Kidney epithelial cell (primary cell): Measurements from ENCODE around the gene PKP4. TPM values are rescaled to one million over a fixed set of nuclear protein-coding genes. Genes with fewer than 3 reads are reported as not detected.

Experiments
- DNase-seq: peaks from one replicate; pipeline ENCODE4 v3.0.0-alpha.2; 2010; ENCODE audit warnings: low read depth
- H3K27me3 ChIP-seq: 2 replicates; pipeline ENCODE4 v1.6.0; 2011; ENCODE audit warnings: low read length; ENCODE audit not compliant: control insufficient read depth, insufficient read depth
- H3K36me3 ChIP-seq: 2 replicates; pipeline ENCODE4 v1.5.1; 2011; ENCODE audit warnings: low read length; ENCODE audit not compliant: control insufficient read depth, insufficient read depth
- H3K4me3 ChIP-seq: 2 replicates; pipeline ENCODE4 v1.5.1; 2011; ENCODE audit warnings: low read depth, mild to moderate bottlenecking, control low read depth, low read length
- CTCF ChIP-seq: IDR thresholded peaks from 2 replicates; pipeline ENCODE4 v1.5.1; 2011; ENCODE audit warnings: mild to moderate bottlenecking, moderate library complexity, low read length, control low read depth, inconsistent platforms; ENCODE audit not compliant: insufficient read depth, poor library complexity, severe bottlenecking
- total RNA-seq: library from RNA; depleted of rRNA; stranded (reverse); fragments of >200 nt; gene quantifications from 2 replicates; pipeline ENCODE4 v1.2.3, GENCODE V29; 2015

PKP4 gene
- total RNA-seq, 1 donor from 2014 or later = 29.4 TPM

- TF ChIP-seq CTCF = no peak
- no peaks in the 10 kb centered on the region for H3K27me3 ChIP-seq
- no peak overlapping the region for H3K4me3 ChIP-seq
- DNase-seq = no peak
- H3K36me3 ChIP-seq = no peaks in the 10 kb centered on the region
Observed at GRCh38 chr2:158495175-158495574, 38.4 kb downstream of the PKP4 start.

- no peak for DNase-seq
- Histone ChIP-seq H3K27me3 (no peaks in the 10 kb centered on the region), H3K36me3 (no peaks in the 10 kb centered on the region), H3K4me3 (no peak overlapping the region)
- TF ChIP-seq CTCF = no peak
Observed at GRCh38 chr2:158496986-158497385, 40.2 kb downstream of the PKP4 start.

GRCh38 chr2:158497486-158497885 lies 40.7 kb downstream of the PKP4 start:
- no peaks in the 10 kb centered on the region for H3K27me3 ChIP-seq
- no peak for TF ChIP-seq CTCF
- no peak overlapping the region for H3K4me3 ChIP-seq
- DNase-seq = no peak
- no peaks in the 10 kb centered on the region for H3K36me3 ChIP-seq

- DNase-seq = no peak
- no peak for TF ChIP-seq CTCF
- no peaks in the 10 kb centered on the region for H3K27me3 ChIP-seq
Observed at GRCh38 chr2:158498043-158498748, 41.4 kb downstream of the PKP4 start.

GRCh38 chr2:158498749-158499136 lies 42.0 kb downstream of the PKP4 start:
- H3K4me3 ChIP-seq = no peak overlapping the region
- H3K36me3 ChIP-seq = no peaks in the 10 kb centered on the region
- no peak for TF ChIP-seq CTCF
- no peak for DNase-seq
- no peaks in the 10 kb centered on the region for H3K27me3 ChIP-seq

More at GRCh38 chr2:158498043-158498748, 41.4 kb downstream of the PKP4 start:
- no peak overlapping the region for H3K4me3 ChIP-seq
- no peaks in the 10 kb centered on the region for H3K36me3 ChIP-seq

GRCh38 chr2:158499383-158499782 lies 42.6 kb downstream of the PKP4 start:
- no peak for DNase-seq
- TF ChIP-seq CTCF = no peak
- H3K4me3 ChIP-seq = no peak overlapping the region
- no peaks in the 10 kb centered on the region for H3K27me3 ChIP-seq
- no peaks in the 10 kb centered on the region for H3K36me3 ChIP-seq
